ENCODE results near the gene DDX18. TPM values are rescaled to one million over a fixed set of nuclear protein-coding genes. Genes with fewer than 3 reads are reported as not detected.
"Not testable (repeated sequence)": the region's sequence is repeated elsewhere in the genome, so short reads cannot be mapped to it uniquely, and the experiment has no call there.

The DDX18 gene
- total RNA-seq, 1 donor = 44.5 TPM

DNA sequence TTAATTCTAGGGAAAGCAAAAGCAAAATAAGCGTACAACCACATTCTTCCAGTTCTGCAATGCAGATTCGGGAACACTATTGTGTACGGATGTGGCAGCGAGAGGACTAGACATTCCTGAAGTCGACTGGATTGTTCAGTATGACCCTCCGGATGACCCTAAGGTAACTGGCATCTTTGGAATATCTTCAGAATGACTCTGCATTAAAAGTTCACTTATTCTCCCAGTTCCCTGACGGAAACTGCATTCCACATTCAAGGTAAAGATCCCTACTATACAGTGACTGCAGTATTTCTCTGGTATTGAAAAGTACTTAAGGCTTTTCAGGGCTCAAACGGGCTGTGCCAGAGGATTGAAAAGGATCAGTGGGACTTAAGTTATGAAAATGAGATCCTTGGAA lies 10.9 kb downstream of the DDX18 start:
- H3K36me3 ChIP-seq (ENCODE audit: insufficient read depth, low read length) = peaks cover 95% of the 10 kb centered on the region
- no peaks in the 10 kb centered on the region for H3K27me3 ChIP-seq (ENCODE audit: insufficient read depth, low read length)
- no peak overlapping the region for H3K27ac ChIP-seq (ENCODE audit: low read depth, low read length)
- no peak overlapping the region for H2AFZ ChIP-seq (ENCODE audit: low read length)
- TF ChIP-seq, protein P1, sequence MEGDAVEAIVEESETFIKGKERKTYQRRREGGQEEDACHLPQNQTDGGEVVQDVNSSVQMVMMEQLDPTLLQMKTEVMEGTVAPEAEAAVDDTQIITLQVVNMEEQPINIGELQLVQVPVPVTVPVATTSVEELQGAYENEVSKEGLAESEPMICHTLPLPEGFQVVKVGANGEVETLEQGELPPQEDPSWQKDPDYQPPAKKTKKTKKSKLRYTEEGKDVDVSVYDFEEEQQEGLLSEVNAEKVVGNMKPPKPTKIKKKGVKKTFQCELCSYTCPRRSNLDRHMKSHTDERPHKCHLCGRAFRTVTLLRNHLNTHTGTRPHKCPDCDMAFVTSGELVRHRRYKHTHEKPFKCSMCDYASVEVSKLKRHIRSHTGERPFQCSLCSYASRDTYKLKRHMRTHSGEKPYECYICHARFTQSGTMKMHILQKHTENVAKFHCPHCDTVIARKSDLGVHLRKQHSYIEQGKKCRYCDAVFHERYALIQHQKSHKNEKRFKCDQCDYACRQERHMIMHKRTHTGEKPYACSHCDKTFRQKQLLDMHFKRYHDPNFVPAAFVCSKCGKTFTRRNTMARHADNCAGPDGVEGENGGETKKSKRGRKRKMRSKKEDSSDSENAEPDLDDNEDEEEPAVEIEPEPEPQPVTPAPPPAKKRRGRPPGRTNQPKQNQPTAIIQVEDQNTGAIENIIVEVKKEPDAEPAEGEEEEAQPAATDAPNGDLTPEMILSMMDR (IDR thresholded peaks at IDR 0.05; ENCODE audit: extremely low read depth, low read depth, low read length) = no peak
- H3K4me2 ChIP-seq (ENCODE audit: insufficient read depth, low read length) = no peak overlapping the region
- no peaks in the 10 kb centered on the region for H3K79me2 ChIP-seq (ENCODE audit: insufficient read depth, low read length)
- no peak for DNase-seq (ENCODE audit: insufficient read length, low spot score, missing footprints)
- H3K4me3 ChIP-seq (ENCODE audit: insufficient read depth, low read length) = no peak overlapping the region
- H3K4me1 ChIP-seq (ENCODE audit: insufficient read depth, low read length) = no peaks in the 10 kb centered on the region
- no peaks in the 10 kb centered on the region for H3K9me3 ChIP-seq (ENCODE audit: low read depth, low read length)
- no peaks in the 10 kb centered on the region for H4K20me1 ChIP-seq (ENCODE audit: insufficient read depth, low read length)

DNA sequence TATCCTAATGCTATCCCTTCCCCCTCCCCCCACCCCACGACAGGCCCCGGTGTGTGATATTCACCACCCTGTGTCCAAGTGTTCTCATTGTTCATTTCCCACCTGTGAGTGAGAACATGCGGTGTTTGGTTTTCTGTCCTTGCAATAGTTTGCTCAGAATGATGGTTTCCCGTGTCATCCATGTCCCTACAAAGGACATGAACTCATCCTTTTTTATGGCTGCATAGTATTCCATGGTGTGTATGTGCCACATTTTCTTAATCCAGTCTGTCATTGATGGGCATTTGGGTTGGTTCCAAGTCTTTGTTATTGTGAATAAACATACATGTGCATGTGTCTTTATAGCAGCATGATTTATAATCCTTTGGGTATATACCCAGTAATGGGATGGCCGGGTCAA lies 13.0 kb downstream of the DDX18 start:
- not testable (repeated sequence) for H4K20me1 ChIP-seq (ENCODE audit: insufficient read depth, low read length); DNase-seq (ENCODE audit: insufficient read length, low spot score, missing footprints); H3K79me2 ChIP-seq (ENCODE audit: insufficient read depth, low read length); H3K27ac ChIP-seq (ENCODE audit: low read depth, low read length); H3K4me2 ChIP-seq (ENCODE audit: insufficient read depth, low read length); H3K4me1 ChIP-seq (ENCODE audit: insufficient read depth, low read length); H3K9me3 ChIP-seq (ENCODE audit: low read depth, low read length); H3K27me3 ChIP-seq (ENCODE audit: insufficient read depth, low read length); H3K4me3 ChIP-seq (ENCODE audit: insufficient read depth, low read length); H2AFZ ChIP-seq (ENCODE audit: low read length)
- H3K36me3 ChIP-seq (ENCODE audit: insufficient read depth, low read length) = peaks cover 83% of the 10 kb centered on the region

DNA sequence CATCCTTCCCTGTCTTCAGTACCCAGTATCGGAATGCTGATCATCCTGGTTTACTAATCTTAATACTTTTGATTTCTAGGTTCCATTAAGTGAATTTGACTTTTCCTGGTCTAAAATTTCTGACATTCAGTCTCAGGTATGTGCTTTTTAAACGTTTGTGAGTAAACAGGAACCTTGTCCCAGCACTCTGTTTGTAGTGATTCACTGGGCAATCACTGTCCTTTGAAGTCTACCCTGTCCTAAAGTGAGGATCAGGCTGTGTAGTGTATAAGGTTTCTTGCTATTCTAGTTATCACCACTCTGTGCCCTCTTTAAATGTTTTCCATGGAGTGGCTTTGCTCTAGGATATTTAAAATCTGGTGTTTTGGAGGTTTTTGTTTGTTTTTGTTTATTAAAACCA lies 14.4 kb downstream of the DDX18 start:
- TF ChIP-seq, protein P1 (IDR thresholded peaks at IDR 0.05; ENCODE audit: extremely low read depth, low read depth, low read length) = no peak
- Histone ChIP-seq H3K4me2 (ENCODE audit: insufficient read depth, low read length) (no peak overlapping the region), H3K9me3 (ENCODE audit: low read depth, low read length) (no peaks in the 10 kb centered on the region), H3K4me3 (ENCODE audit: insufficient read depth, low read length) (no peak overlapping the region), H4K20me1 (ENCODE audit: insufficient read depth, low read length) (peaks cover 5% of the 10 kb centered on the region), H3K27me3 (ENCODE audit: insufficient read depth, low read length) (no peaks in the 10 kb centered on the region), H3K27ac (ENCODE audit: low read depth, low read length) (no peak overlapping the region), H3K79me2 (ENCODE audit: insufficient read depth, low read length) (no peaks in the 10 kb centered on the region), H3K36me3 (ENCODE audit: insufficient read depth, low read length) (peaks cover 69% of the 10 kb centered on the region), H3K4me1 (ENCODE audit: insufficient read depth, low read length) (no peaks in the 10 kb centered on the region), H2AFZ (ENCODE audit: low read length) (no peak overlapping the region)
- DNase-seq (ENCODE audit: insufficient read length, low spot score, missing footprints) = no peak

DNA sequence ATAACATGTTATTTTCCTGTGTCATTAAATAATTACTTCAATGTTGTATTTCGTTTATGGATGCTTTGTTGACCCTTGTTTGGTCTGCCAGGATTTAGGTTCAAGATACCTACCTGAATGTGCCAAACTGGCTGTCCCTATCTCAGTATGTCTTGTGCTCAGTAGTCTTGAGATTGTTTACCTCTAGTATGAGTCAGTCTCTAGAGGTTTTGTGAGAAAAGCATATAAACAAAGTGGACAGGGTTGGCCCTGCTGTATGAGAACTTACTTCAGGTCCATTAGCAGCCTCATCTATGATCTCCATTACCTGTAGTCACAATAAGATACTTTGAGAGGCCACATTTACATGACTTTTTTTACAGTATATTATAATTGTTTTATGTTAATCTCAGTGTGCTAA lies 17.8 kb downstream of the DDX18 start:
- no peaks in the 10 kb centered on the region for H3K9me3 ChIP-seq (ENCODE audit: low read depth, low read length)
- TF ChIP-seq, protein P1 (IDR thresholded peaks at IDR 0.05; ENCODE audit: extremely low read depth, low read depth, low read length) = no peak
- H3K4me2 ChIP-seq (ENCODE audit: insufficient read depth, low read length) = no peak overlapping the region
- no peaks in the 10 kb centered on the region for H3K79me2 ChIP-seq (ENCODE audit: insufficient read depth, low read length)
- DNase-seq (ENCODE audit: insufficient read length, low spot score, missing footprints) = no peak
- no peak overlapping the region for H3K4me3 ChIP-seq (ENCODE audit: insufficient read depth, low read length)
- H2AFZ ChIP-seq (ENCODE audit: low read length) = no peak overlapping the region
- no peak overlapping the region for H3K27ac ChIP-seq (ENCODE audit: low read depth, low read length)
- no peaks in the 10 kb centered on the region for H3K27me3 ChIP-seq (ENCODE audit: insufficient read depth, low read length)
- H3K4me1 ChIP-seq (ENCODE audit: insufficient read depth, low read length) = peaks cover 4% of the 10 kb centered on the region
- H4K20me1 ChIP-seq (ENCODE audit: insufficient read depth, low read length) = peaks cover 5% of the 10 kb centered on the region
- H3K36me3 ChIP-seq (ENCODE audit: insufficient read depth, low read length) = peaks cover 35% of the 10 kb centered on the region
